GM23338 (cell line): ENCODE measurements around the gene SERPING1. TPM values are rescaled to one million over a fixed set of nuclear protein-coding genes. Genes with fewer than 3 reads are reported as not detected.

Source experiments
- ATAC-seq: fragments of 200-7000 bp; cut with Tn5 transposase; 3 replicates; pipeline ENCODE4 v1.9.1; 2020
- DNase-seq: peaks from one replicate; pipeline ENCODE4 v3.0.0-alpha.2; 2015; ENCODE audit warnings: low spot score
- H2AFZ ChIP-seq: fragments of 200-600 bp; sonication (generic); 2 replicates; pipeline ENCODE4 v1.8.0; 2016; ENCODE audit warnings: antibody characterized with exemption, mild to moderate bottlenecking, moderate library complexity
- H3F3A ChIP-seq: fragments of 200-600 bp; sonication (generic); replicated peaks from 2 replicates; pipeline ENCODE4 v1.8.0; 2017; ENCODE audit warnings: antibody characterized with exemption, mixed run types, low read depth
- H3K27ac ChIP-seq: fragments of 200-600 bp; sonication (generic); 2 replicates; pipeline ENCODE4 v1.6.1; 2016; ENCODE audit warnings: low read depth
- H3K27me3 ChIP-seq: fragments of 200-600 bp; sonication (generic); 2 replicates; pipeline ENCODE4 v1.8.0; 2016; ENCODE audit warnings: mild to moderate bottlenecking, mixed run types, moderate library complexity; ENCODE audit not compliant: insufficient read depth
- H3K36me3 ChIP-seq: fragments of 200-600 bp; sonication (generic); 2 replicates; pipeline ENCODE4 v1.8.0; 2016; ENCODE audit warnings: mild to moderate bottlenecking; ENCODE audit not compliant: insufficient read depth
- H3K4me1 ChIP-seq: fragments of 200-600 bp; sonication (generic); 2 replicates; pipeline ENCODE4 v1.8.0; 2016; ENCODE audit warnings: mild to moderate bottlenecking, moderate library complexity; ENCODE audit not compliant: insufficient read depth
- H3K4me2 ChIP-seq: fragments of 200-600 bp; sonication (generic); 2 replicates; pipeline ENCODE4 v1.7.1; 2017; ENCODE audit warnings: mixed run types
- H3K4me3 ChIP-seq: fragments of 200-600 bp; sonication (generic); 2 replicates; pipeline ENCODE4 v1.6.1; 2016; ENCODE audit warnings: mixed run types
- H3K79me2 ChIP-seq: fragments of 200-600 bp; sonication (generic); replicated peaks from 2 replicates; pipeline ENCODE4 v1.8.0; 2017; ENCODE audit warnings: mild to moderate bottlenecking; ENCODE audit not compliant: insufficient read depth
- H3K9me2 ChIP-seq: fragments of 200-600 bp; sonication (generic); 2 replicates; pipeline ENCODE4 v1.8.0; 2017; ENCODE audit not compliant: insufficient read depth
- H4K20me1 ChIP-seq: fragments of 200-600 bp; sonication (generic); replicated peaks from 2 replicates; pipeline ENCODE4 v1.8.0; 2017; ENCODE audit warnings: mild to moderate bottlenecking; ENCODE audit not compliant: insufficient read depth
- H3K27ac Mint-ChIP-seq: 2 replicates; pipeline ENCODE4 v1.8.0; 2020; ENCODE audit warnings: inconsistent platforms, mild to moderate bottlenecking, moderate library complexity, mixed read lengths
- H3K27me3 Mint-ChIP-seq: 3 replicates; pipeline ENCODE4 v1.8.0; 2022; ENCODE audit warnings: low read depth, mild to moderate bottlenecking, moderate library complexity, mixed read lengths, inconsistent platforms; ENCODE audit not compliant: insufficient read depth, poor library complexity
- H3K36me3 Mint-ChIP-seq: 3 replicates; pipeline ENCODE4 v1.8.0; 2021; ENCODE audit warnings: low read depth, mild to moderate bottlenecking, inconsistent platforms, moderate library complexity, mixed read lengths
- H3K4me1 Mint-ChIP-seq: 3 replicates; pipeline ENCODE4 v1.8.0; 2020; ENCODE audit warnings: mild to moderate bottlenecking, inconsistent platforms, mixed read lengths
- H3K4me3 Mint-ChIP-seq: 3 replicates; pipeline ENCODE4 v1.8.0; 2021; ENCODE audit warnings: moderate library complexity, mild to moderate bottlenecking, inconsistent platforms, mixed read lengths
- H3K9me3 Mint-ChIP-seq: 3 replicates; pipeline ENCODE4 v1.8.0; 2020; ENCODE audit warnings: moderate library complexity, mild to moderate bottlenecking, inconsistent platforms, mixed read lengths
- CREB1 ChIP-seq: fragments of 250-450 bp; sonication (Bioruptor Pico); IDR thresholded peaks from 2 replicates; pipeline ENCODE4 v1.5.0; 2020; ENCODE audit warnings: low read depth, mild to moderate bottlenecking, moderate library complexity
- CTCF ChIP-seq, 2 experiments: fragments of 200-600 bp in 1 of 2; sonication (generic) in 1 of 2; conservative IDR thresholded peaks; 2 replicates each; pipeline versions ENCODE4 v1.5.1 to v1.6.1; 2016 to 2017; ENCODE audit warnings: antibody characterized with exemption in 2 of 2, low read depth in 2 of 2, mild to moderate bottlenecking in 2 of 2, moderate library complexity in 1 of 2
- ETS1 ChIP-seq: IDR thresholded peaks from 2 replicates; pipeline ENCODE4 v1.6.1; 2016; ENCODE audit warnings: antibody characterized with exemption
- EZH2 ChIP-seq: fragments of 200-600 bp; sonication (generic); IDR thresholded peaks from one replicate; pipeline ENCODE4 v1.8.0; 2017; ENCODE audit warnings: antibody characterized with exemption, mild to moderate bottlenecking, low read depth; ENCODE audit not compliant: unreplicated experiment
- EZH2phosphoT487 ChIP-seq: fragments of 200-600 bp; sonication (generic); IDR thresholded peaks from one replicate; pipeline ENCODE4 v1.8.1; 2018; ENCODE audit warnings: antibody characterized with exemption; ENCODE audit not compliant: unreplicated experiment
- JUNB ChIP-seq: IDR thresholded peaks from one replicate; pipeline ENCODE4 v1.6.1; 2016; ENCODE audit warnings: antibody characterized with exemption; ENCODE audit not compliant: unreplicated experiment
- NANOG ChIP-seq: IDR thresholded peaks from 2 replicates; pipeline ENCODE4 v1.6.1; 2016; ENCODE audit warnings: antibody characterized with exemption, borderline replicate concordance
- POLR2AphosphoS5 ChIP-seq: IDR thresholded peaks from 2 replicates; pipeline ENCODE4 v1.6.1; 2016; ENCODE audit warnings: antibody characterized with exemption, low read depth
- REST ChIP-seq: IDR thresholded peaks from one replicate; pipeline ENCODE4 v1.6.1; 2018; ENCODE audit warnings: antibody characterized with exemption; ENCODE audit not compliant: unreplicated experiment
- STAT1 ChIP-seq: IDR thresholded peaks from one replicate; pipeline ENCODE4 v1.6.1; 2016; ENCODE audit warnings: antibody characterized with exemption; ENCODE audit not compliant: unreplicated experiment
- ZNF114 ChIP-seq: fragments of 250-450 bp; sonication (Bioruptor Pico); IDR thresholded peaks from 2 replicates; pipeline ENCODE4 v1.5.0; 2020; ENCODE audit warnings: mild to moderate bottlenecking, moderate library complexity
- ZNF331 ChIP-seq: fragments of 250-450 bp; sonication (Bioruptor Pico); IDR thresholded peaks from 2 replicates; pipeline ENCODE4 v1.5.0; 2020; ENCODE audit warnings: low read depth, mild to moderate bottlenecking, moderate library complexity
- ZNF462 ChIP-seq: fragments of 250-450 bp; sonication (Bioruptor Pico); IDR thresholded peaks from 2 replicates; pipeline ENCODE4 v1.5.0; 2020; ENCODE audit warnings: mild to moderate bottlenecking, moderate library complexity
- polyA plus RNA-seq: library from polyadenylated mRNA; unstranded; fragments of >200 nt; fragmentation: Nextera tagmentation; extraction: Ambion mirVana; gene quantifications from 2 replicates; pipeline ENCODE4 v1.2.1, GENCODE V29; 2016
- total RNA-seq: library from RNA; depleted of rRNA; stranded (reverse); fragments of >200 nt; shearing (Covaris generic); gene quantifications from 2 replicates; pipeline ENCODE4 v1.2.3, GENCODE V29; 2014

Gene SERPING1
- total and polyA plus RNA-seq, 2 experiments from 2014 or later = 42.3 to 54.7 TPM

GRCh38 chr11:57610170-57610569 is 12.7 kb downstream of the SERPING1 start:
- 0 out of 2 replicates have a peak, but pooled peaks cover 6% of the 10 kb centered on the region for H3K4me1 ChIP-seq
- 0 out of 2 replicates have a peak, but pooled peaks cover 9% of the 10 kb centered on the region for H3F3A ChIP-seq
- peaks cover 6% of the 10 kb centered on the region for H3K27me3 Mint-ChIP-seq
- no peak for TF ChIP-seq ZNF114 (CRISPR knock-in tag)
- TF ChIP-seq CTCF (conservative IDR thresholded peaks at IDR 0.05; ENCODE audit: low read depth in 2 of 2) = no peak
- TF ChIP-seq ETS1 = no peak
- no peak for TF ChIP-seq ZNF462 (CRISPR knock-in tag)
- TF ChIP-seq STAT1 = no peak
- no peak for TF ChIP-seq ZNF331
- TF ChIP-seq EZH2 = no peak
- TF ChIP-seq JUNB = no peak
- no peak for TF ChIP-seq REST
- TF ChIP-seq POLR2AphosphoS5 = no peak
- no peak for TF ChIP-seq NANOG
- TF ChIP-seq EZH2phosphoT487 = no peak
- TF ChIP-seq CREB1 (CRISPR knock-in tag) = no peak
- no peak overlapping the region for H3K4me3 Mint-ChIP-seq
- no peak overlapping the region for H3K4me3 ChIP-seq
- H3K9me3 Mint-ChIP-seq = no peaks in the 10 kb centered on the region; the same call in 2 of the 3 replicates
- H3K36me3 Mint-ChIP-seq = peaks cover 33% of the 10 kb centered on the region
- H3K4me1 Mint-ChIP-seq = peaks cover 9% of the 10 kb centered on the region; the same call in 2 of the 3 replicates
- no peak overlapping the region for H3K27ac Mint-ChIP-seq
- H4K20me1 ChIP-seq = no peaks in the 10 kb centered on the region
- no peak for DNase-seq
- H3K27me3 ChIP-seq = no peaks in the 10 kb centered on the region
- no peak overlapping the region; the same call in 1 of the 2 replicates for H3K27ac ChIP-seq
- H3K79me2 ChIP-seq = no peaks in the 10 kb centered on the region
- H3K4me2 ChIP-seq = no peak overlapping the region
- H3K36me3 ChIP-seq = peaks cover 6% of the 10 kb centered on the region; the same call in 1 of the 2 replicates
- H3K9me2 ChIP-seq = no peaks in the 10 kb centered on the region
- H2AFZ ChIP-seq = no peak overlapping the region
- no peak for ATAC-seq
